ENCODE measurements around the gene ETFBKMT.
"Not testable (repeated sequence)": the region's sequence is repeated elsewhere in the genome, so short reads cannot be mapped to it uniquely, and the experiment has no call there.

ETFBKMT gene

GRCh38 chr12:31658471-31659086, 909 bp upstream of the ETFBKMT start:
- DNase-seq: no peak

GRCh38 chr12:31662176-31662849, 2.8 kb downstream of the ETFBKMT start:
- no peak for DNase-seq

GRCh38 chr12:31663576-31663975, 4.1 kb downstream of the ETFBKMT start:
- DNase-seq: no peak

GRCh38 chr12:31664038-31664437, 4.5 kb downstream of the ETFBKMT start:
- no peak for DNase-seq

GRCh38 chr12:31669020-31669419, 9.5 kb downstream of the ETFBKMT start:
- no peak for DNase-seq

- DNase-seq: not testable (repeated sequence)
Measured at GRCh38 chr12:31669582-31669981, 10.1 kb downstream of the ETFBKMT start.

- DNase-seq: no peak
Measured at GRCh38 chr12:31672521-31672920, 13.0 kb downstream of the ETFBKMT start.

- DNase-seq: peak; percentile 57
Measured at GRCh38 chr12:31682136-31682962, 22.9 kb downstream of the ETFBKMT start.

- no peak for DNase-seq
Measured at GRCh38 chr12:31685801-31686200, 26.3 kb downstream of the ETFBKMT start.

GRCh38 chr12:31687101-31687527, 27.6 kb downstream of the ETFBKMT start:
- no peak for DNase-seq

- not testable (repeated sequence) for DNase-seq
Measured at GRCh38 chr12:31689921-31690320, 30.4 kb downstream of the ETFBKMT start.

- DNase-seq: no peak
Measured at GRCh38 chr12:31702047-31702446, 42.6 kb downstream of the ETFBKMT start.

- DNase-seq: no peak
Measured at GRCh38 chr12:31705621-31706020, 46.1 kb downstream of the ETFBKMT start.

GRCh38 chr12:31708118-31708517, 48.6 kb downstream of the ETFBKMT start:
- not testable (repeated sequence) for DNase-seq

GRCh38 chr12:31710021-31710818, 50.7 kb downstream of the ETFBKMT start:
- no peak for DNase-seq

- DNase-seq: no peak
Measured at GRCh38 chr12:31712877-31713276, 53.4 kb downstream of the ETFBKMT start.

- DNase-seq: no peak
Measured at GRCh38 chr12:31714406-31715271, 55.2 kb downstream of the ETFBKMT start.

GRCh38 chr12:31715283-31715825, 55.9 kb downstream of the ETFBKMT start:
- no peak for DNase-seq

GRCh38 chr12:31716998-31717397, 57.5 kb downstream of the ETFBKMT start:
- DNase-seq: not testable (repeated sequence)

GRCh38 chr12:31718542-31719198, 59.2 kb downstream of the ETFBKMT start:
- DNase-seq: not testable (repeated sequence)

GRCh38 chr12:31722580-31722979, 63.1 kb downstream of the ETFBKMT start:
- DNase-seq: no peak
